Sigmoid colon (tissue), 4 donors: ENCODE data around the gene PDIA4.

Source experiments
- CTCF ChIP-seq, 4 experiments: fragments of 450-650 bp in 3 of 4; fragments of 200-600 bp in 1 of 4; IDR thresholded peaks; one replicate each; pipeline ENCODE4 v1.5.1; 2016 to 2019; ENCODE audit warnings: antibody characterized with exemption in 4 of 4, mild to moderate bottlenecking in 3 of 4, moderate library complexity in 2 of 4
- EP300 ChIP-seq, 4 donors: sonication (generic); formaldehyde crosslinking; IDR thresholded peaks; one replicate each; pipeline ENCODE4 v1.6.1; 2017; ENCODE audit warnings: antibody characterized with exemption in 4 of 4
- POLR2A ChIP-seq, 2 donors: fragments of 450-650 bp; IDR thresholded peaks; one replicate each; pipeline ENCODE4 v1.6.1; 2016; ENCODE audit warnings: antibody characterized with exemption in 2 of 2, mild to moderate bottlenecking in 2 of 2, moderate library complexity in 2 of 2
- POLR2AphosphoS5 ChIP-seq, 4 donors: sonication (generic); formaldehyde crosslinking; IDR thresholded peaks; one replicate each; pipeline ENCODE4 v1.6.1; 2017; ENCODE audit warnings: antibody characterized with exemption in 4 of 4

DNA sequence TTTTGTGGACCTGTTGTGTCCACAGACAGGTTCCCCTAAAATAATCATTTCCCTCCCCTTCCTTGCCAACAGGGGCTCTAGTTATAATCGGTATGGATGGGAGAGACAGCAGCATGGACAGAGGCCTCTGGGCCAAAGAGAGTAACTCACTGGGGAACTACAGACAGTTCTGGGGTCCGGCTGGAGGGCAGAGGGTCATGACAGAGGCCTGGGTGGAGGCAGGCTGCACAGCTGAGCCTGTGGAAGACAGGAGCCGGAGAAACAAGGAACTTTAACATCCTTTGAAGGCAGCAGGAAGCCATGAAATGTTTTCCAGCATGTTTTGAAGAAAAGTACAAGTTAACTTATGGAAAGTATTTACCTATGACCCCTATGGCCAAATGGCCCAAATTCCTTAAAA, 68.6 kb downstream of the PDIA4 start:
- TF ChIP-seq CTCF (IDR thresholded peaks at IDR 0.05) (no peak), POLR2AphosphoS5 (IDR thresholded peaks at IDR 0.05) (no peak), EP300 (IDR thresholded peaks at IDR 0.05) (no peak), POLR2A (IDR thresholded peaks at IDR 0.05) (no peak)
